ENCODE measurements around the gene FBXW5. TPM values are rescaled to one million over a fixed set of nuclear protein-coding genes. Genes with fewer than 3 reads are reported as not detected.

FBXW5 gene, protein sequence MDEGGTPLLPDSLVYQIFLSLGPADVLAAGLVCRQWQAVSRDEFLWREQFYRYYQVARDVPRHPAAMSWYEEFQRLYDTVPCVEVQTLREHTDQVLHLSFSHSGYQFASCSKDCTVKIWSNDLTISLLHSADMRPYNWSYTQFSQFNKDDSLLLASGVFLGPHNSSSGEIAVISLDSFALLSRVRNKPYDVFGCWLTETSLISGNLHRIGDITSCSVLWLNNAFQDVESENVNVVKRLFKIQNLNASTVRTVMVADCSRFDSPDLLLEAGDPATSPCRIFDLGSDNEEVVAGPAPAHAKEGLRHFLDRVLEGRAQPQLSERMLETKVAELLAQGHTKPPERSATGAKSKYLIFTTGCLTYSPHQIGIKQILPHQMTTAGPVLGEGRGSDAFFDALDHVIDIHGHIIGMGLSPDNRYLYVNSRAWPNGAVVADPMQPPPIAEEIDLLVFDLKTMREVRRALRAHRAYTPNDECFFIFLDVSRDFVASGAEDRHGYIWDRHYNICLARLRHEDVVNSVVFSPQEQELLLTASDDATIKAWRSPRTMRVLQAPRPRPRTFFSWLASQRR
- 62.4 TPM for total RNA-seq

DNA sequence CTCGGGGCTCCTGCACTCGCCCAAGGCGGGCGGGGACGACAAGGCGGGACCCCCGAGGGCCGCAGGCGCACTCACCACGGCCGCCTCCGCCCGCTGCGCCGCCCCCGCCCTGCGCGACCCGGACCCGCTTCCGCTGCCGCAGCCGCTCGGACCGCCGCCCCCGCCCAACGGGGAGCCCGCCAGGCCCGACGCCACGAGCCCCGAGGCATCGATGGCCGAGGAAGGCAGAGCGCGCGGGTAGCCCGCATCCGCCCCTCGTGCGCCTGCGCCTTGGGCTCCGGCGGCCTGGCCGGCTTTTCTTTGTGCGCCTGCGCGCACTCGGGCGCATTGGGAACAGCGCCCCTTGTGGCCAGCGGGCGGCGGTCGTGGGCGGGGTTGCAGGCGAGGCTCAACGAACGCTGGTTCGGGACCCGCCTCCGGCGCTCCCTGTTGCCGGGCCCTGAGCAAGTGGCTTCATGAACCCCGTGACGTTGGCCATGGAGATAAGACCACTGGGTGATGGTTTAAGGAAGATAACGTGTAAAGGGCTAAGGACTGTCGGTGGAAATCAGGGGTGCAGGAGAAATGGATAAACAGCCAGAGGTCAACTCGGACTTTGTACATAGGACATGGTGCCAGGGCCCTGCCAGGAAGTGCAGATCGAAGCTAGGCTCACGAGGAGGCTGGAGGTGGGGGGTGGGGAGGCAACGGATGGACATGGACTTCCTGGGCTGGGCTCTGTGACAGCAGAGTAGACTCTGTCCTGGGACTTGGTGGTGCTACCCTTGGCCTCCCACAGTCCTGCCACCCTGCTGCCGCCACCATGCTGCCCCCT, at the start of gene FBXW5, which contains the start of gene C8G:
Gene FBXW5 (minus strand): TSS at position 220 of the 814 bp plus-strand sequence. CDS start 655 bp downstream, outside the sequence.
Gene C8G (plus strand): TSS at position 725 of the 814 bp plus-strand sequence. CDS start 78 bp downstream, at position 803.
- DNase-seq (ENCODE audit: low spot score): peak; percentile 94

DNA sequence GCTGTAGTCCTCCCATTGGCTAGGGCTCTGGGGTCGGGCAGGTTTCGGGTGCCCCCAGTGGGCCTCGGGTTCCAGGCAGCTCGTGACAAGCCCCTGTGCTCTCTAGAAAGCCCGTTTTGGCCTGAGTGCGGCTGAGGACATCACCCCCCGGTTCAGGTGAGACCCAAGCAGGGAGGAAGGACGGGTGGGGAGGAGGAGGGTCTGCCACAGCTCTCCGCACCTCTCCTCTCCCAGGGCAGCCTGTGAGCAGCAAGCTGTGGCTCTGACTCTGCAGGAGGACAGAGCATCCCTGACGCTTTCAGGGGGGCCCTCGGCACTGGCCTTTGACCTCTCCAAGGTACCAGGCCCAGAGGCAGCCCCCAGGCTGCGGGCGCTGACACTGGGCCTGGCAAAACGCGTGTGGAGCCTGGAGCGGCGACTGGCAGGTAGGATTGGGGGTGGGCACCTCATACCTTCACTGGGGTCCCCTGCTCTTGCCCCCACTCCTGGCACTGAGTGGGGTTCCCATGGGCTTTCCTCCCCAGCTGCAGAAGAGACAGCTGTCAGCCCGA, 48.4 kb upstream of the FBXW5 start:
- no peak for DNase-seq (ENCODE audit: low spot score)

DNA sequence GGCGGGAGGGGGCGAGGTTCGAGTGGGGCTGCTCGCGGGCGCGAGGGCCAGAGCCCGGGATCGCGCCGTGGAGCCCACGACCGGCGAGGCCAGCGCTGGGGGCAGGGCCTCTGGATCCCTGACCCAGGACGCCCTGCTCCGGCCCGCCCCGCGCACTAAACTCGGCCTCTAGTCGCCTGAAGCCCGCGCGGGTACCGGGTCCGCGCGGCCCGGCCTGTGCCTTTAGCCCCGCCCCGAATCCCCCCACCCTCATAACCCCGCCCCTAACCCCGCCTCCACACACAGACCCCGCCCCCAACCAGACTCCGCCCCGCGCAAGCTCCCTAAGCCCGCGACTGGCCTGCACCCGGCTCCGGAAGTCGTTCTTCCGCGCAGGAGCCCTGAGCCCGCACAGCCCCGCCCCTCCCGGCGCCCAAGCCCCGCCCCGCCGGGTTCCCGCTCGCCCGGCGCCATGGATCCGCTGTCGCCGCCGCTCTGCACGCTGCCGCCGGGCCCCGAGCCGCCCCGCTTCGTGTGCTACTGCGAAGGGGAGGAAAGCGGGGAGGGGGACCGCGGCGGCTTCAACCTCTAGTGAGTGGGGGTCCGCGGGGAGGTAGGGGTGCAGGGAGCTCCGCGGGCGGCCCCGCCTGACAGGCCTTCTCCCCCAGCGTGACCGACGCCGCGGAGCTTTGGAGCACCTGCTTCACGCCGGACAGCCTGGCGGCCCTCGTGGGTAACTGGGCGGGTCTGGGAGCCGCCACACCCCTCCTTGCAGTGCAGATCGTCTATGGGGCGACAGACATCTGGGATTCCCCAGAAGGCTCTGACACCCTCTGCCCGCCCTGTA, 47.7 kb upstream of the FBXW5 start, which contains the start of gene PAXX:
Gene PAXX (plus strand): TSS at position 430 of the 826 bp plus-strand sequence. CDS start 22 bp downstream, at position 452.
- DNase-seq (ENCODE audit: low spot score): peak; percentile 93

DNA sequence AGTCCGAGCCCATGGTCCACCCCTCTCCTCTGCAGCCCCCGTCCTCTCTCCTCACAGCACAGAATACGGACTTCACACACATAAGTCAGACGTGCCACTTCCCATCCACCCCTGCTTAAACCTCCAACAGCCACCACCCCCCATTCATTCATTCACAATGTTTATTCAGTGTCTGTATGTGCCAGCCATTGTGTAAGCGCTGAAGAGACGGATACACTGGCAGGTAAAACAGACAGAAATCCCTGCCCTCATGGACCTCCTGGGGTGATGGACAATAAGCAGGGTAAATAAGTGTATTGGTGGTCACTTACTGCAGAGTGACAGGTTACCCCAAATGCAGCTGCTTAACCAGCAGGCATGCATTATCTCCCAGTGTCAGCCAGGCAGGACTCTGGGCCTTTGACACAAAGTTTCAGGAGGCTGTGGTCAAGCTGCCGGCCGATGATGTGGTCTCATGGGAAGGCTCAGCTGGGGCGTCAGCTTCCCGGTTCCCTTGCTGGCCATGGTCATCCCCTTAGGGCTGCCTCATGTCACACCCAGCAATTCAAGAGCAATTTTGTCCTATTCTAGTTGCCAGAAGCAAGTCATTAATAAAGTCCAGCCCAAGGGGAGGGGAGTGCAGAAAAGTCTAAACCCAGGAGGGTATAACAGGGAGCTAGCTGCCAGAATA, 45.8 kb upstream of the FBXW5 start:
- DNase-seq (ENCODE audit: low spot score): no peak

DNA sequence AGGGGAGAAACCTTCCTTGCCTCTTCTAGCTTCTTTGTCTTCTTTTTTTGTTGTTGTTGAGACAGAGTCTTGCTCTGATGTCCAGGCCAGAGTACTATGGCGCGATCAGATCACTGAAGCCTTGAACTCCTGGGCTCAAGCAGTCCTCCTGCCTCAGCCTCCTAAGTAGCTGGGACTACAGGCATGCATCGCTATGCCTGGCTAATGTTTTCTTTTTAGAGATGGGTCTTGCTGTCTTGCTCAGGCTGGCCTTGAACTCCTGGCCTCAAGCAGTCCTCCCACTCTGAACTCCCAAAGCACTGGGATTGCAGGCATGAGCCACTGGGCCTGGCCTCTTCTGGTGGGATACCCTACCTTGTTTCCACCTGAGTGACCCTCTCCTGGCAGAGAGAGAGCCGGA, 44.3 kb upstream of the FBXW5 start:
- DNase-seq (ENCODE audit: low spot score): no peak

DNA sequence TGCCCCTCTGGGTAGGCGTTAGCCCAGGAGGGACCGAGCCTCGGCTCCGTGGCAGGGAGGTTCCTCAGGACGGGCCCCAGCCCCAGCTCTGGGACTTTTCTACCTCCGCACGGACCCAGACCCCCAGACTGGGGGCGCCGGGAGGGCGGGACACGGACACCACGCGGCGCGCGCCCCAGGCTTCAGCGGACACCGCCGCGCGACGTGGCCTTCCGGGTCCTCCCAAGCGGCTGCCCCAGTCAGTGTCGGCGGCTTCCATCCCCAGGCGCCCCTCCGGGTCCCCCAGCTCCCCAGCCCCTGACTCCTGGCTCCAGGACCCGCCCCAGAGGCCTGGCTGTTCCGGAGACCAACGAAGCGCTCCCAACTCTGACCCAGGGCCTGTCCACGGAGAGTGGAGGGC, 41.3 kb upstream of the FBXW5 start:
- DNase-seq (ENCODE audit: low spot score): no peak

DNA sequence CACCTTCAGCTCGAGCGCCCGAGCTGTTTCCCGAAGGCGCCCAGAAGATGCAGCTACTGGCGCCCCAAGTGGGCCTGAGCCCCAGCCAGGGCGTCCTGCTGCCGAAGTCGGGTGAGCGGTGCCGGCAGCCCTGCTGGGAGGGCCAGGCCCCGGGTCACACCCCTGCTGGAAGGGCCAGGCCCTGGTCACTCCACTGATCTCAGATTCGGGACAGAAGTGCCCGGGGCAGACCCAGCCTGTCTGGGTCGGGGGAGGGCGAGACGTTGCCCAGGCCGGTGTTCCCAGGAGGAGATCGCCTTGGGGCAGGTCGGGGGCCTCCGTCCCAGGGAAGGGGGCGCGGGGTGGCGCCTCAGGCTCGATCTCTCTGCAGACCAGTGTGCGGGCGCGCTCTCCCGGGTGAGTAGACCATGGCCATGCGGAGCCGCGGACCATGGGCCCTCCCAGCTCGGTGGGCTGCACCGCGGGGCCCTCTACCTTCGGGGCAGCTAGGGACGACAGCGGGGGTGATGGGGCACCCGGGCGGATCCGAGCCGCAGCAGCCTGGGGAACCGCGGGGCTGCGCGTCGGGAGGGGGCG, 40.6 kb upstream of the FBXW5 start:
- DNase-seq (ENCODE audit: low spot score): no peak

DNA sequence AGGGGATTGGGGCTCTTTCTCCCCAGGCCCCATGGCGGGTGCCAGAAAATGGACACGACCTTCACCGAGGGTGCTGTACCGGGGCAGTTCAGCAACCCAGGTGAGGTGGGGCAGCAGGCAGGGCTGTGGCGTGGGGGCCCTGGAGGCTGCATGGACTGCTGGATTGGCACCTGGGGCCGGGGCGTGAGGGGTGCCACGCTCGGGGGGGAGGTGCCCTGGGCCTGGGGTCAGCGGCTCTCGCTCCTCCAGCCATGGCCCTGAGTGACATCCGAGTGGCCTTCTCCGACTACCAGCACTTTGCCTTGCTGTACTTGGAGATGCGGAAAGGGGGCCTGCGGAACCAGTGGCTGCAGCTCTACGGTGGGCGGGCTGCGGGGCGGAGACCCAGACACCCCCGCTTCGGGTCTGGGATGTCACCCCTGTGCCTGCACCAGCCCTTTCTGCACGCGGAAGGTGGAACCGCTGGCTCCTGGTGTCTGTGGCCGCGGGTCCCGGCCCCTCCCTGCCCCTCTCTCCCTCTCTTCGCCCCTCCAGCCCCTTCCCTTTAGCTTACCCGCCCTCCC, 40.0 kb upstream of the FBXW5 start:
- DNase-seq (ENCODE audit: low spot score): no peak

DNA sequence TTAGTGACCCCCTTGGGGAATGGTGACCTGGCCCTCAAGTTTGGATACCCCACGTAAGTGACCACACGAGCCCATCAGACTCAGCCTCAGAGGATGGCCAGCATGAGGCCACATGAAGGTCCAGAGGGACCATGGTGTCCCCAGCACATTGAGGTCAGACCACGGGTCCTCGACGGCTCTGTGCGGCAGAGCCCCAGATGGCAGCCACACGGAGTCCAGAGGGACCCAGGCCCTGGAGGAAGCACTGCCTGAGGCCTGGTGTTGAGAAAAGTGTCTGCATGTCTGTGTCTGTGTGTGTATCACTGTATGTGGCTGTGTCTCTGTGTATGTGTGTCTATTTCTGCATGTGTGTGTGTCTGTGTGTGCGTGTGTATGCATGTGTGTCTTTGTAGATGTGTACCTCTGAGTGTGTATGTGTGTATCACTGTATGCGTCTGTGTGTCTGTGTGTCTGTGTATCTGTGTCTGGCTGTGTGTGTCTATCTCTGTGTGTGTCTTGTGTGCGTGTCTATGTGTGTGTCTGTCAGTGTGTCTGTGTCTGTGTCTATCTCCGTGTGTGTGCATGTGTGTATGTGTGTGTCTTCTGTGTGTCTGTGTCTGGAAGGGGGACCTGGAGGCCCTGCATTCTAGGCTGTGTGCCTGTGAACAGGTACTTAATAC, 39.2 kb upstream of the FBXW5 start:
- DNase-seq (ENCODE audit: low spot score): no peak

DNA sequence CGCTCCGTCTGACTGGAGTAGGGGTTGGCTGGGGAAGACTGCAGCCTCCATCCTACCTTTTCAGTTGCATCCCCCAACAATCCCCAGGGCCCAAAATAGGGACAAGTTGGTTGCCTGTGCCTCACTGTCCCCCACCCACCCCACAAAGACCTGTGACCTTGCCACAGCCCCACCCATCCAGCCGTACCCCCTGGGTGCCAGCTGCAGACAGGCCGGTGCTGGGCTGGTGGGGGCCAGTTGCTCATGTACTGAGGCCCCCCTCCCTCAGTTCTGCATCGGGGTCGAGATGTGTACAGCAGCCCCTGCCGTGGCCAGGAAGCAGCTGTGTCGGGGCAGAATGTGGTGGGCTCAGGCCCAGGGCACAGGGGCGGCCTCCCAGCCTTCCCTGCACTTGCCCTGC, 38.6 kb upstream of the FBXW5 start:
- DNase-seq (ENCODE audit: low spot score): no peak

DNA sequence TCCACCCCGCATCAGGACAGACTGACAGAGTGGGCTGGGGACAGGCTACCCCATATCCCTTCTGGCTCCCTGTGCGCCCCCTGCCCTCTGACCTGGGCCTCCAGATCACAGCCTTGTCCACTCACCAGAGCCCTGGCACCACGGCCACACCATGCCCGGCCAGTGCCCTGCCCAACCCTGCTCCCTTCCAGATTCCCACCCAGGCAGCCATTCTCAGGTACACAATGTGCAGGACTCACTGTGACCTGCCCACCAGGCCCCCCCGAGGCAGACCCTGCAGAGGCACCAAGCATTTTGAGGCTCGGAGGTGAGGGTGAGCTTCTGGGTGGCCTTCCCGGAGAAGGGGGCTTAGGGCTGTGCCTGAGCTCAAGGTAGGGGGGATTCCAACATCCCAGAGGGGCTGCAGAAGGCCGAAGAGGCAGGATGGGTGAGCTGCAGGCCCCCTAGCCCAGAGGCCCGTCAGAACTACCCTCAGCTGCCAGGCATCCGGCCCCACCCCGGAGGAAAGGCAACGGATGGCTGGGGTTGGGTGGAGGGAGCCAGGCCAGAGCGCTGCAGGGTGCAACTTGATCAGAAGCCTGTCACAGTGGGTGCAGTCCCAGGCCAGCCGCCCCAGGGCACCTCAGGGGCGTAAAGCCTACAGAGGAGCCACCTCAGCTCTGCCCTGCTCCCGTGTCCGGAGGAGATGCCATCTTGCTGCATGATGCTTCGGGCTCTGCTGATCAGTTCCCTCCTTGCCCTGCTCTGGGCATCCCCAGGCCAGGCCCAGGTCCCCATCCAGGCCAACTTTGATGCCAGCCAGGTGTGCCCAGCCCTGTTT, 37.9 kb upstream of the FBXW5 start, which contains the start of gene LCNL1:
Gene LCNL1 (plus strand): TSS at position 762 of the 820 bp plus-strand sequence. CDS start 594 bp downstream, outside the sequence.
- no peak for DNase-seq (ENCODE audit: low spot score)

DNA sequence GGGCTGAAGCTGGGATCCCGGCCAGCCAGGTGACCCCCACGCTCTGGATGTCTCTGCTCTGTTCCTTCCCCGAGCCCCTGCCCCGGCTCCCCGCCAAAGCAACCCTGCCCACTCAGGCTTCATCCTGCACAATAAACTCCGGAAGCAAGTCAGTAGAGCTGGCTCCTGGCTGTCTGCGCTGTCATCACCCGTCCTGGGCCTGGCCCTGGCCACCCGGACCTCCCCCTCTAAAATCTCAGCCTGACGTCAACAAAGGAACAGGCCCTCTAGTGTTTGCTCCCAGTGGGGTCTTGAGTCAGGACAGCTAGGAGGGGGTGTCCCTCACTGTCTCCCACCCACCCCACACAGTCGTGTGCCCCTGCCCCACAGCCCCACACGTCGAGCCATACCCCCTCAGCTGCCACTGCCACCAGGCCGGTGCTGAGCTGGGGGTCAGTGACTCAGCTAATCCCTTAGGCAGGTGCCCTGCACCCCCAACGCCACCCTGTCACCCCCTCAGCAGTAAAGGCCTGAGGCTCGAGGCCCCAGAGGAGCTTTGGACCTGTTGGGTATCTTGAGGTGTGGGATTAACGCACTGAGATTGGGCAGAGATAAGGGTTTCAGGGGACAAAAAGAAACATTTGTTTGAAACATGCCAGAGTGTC, 37.2 kb upstream of the FBXW5 start:
- no peak for DNase-seq (ENCODE audit: low spot score)

DNA sequence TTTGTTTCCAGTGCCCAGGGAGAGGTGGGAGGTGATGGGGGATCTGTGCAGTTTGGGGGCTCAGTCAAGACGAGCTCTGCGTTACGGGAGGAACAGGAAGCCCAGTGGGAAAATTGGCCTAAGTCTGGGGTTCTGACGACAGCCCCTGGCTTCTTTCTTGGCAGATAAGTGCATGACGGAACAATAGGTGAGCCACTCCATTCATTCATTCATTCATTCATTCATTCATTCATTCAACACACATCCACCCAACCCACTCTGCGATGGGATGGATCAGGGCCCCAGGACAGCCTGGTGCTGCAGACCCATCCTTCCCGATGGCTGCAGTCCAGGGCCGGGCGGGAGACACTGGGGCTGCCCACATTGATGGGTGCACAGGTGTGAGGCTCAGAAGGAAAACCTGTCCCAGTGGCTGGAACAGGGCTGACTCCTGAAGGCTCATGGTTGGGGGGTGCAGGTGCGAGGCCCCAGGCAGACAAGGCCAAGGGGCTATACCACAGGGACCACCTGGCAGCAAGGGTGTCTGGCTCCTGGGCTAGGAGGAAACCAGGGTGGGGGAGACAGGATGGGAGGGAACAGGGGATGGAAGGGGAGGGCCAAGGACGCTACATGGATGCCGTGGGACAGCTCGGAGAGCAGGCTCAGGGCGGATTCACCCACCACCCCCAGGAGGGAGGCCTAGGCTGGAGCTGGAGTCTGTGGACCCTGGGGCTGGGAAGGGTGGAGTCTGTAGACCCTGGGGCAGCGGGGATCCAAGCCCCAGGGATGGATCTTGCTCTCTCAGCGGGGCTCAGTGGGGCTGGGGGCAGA, 36.3 kb upstream of the FBXW5 start:
- DNase-seq (ENCODE audit: low spot score): no peak

DNA sequence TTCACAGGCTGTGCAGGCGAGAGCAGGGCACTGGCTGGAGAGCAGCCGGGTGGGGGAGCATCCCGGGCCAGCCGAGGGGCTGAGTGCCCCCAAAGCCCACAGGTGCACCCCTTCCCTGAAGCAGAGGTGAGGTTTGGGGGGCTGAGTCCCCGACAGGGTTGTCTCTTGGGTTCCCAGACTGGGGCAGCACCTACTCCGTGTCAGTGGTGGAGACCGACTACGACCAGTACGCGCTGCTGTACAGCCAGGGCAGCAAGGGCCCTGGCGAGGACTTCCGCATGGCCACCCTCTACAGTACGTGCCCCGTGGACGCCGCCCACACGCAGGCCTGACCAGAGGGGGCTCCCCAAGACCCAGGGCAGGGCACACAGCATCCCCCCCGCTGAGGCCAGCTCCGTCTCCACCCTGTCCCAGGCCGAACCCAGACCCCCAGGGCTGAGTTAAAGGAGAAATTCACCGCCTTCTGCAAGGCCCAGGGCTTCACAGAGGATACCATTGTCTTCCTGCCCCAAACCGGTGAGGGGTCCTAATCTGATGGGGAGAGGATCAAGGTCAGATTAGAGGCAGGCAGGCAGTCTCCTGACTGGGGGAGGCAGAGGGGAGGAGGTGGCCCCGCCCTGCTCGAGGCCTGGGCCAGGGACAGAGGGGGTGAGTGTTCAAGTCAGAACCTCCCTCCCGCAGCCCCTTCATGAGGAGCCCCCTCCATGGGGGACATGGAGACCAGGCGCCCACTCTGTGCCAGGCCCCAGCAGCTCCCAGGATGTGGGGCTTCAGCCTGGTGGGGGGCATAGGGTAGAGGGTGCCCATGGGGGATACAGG, 35.4 kb upstream of the FBXW5 start:
- DNase-seq (ENCODE audit: low spot score): no peak

DNA sequence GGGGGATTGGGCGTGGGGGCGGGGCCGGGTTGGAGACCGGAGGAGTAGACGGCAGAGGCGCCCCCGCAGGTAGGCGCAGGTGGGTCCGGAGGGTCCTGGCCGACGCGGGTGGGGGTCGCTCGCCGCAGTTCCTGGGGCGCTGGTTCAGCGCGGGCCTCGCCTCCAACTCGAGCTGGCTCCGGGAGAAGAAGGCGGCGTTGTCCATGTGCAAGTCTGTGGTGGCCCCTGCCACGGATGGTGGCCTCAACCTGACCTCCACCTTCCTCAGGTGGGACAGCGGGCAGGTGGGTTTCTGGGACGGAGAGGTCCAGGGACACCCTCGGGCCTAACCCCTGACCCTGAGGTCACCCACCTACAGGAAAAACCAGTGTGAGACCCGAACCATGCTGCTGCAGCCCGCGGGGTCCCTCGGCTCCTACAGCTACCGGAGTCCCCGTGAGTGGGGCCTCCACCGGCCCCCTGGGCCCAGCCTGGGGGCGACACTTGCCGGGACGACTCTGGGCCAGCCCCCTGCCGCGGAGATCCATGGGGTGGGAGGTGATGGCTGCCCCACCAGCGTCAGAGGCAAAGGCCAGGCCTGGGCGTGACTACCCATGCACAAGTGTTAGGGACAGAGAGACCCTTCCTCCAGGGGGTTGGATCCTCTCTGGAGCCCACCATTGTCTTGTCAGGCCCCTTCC, 34.5 kb upstream of the FBXW5 start:
- no peak for DNase-seq (ENCODE audit: low spot score)

Measured in ureter (tissue), 1 donor.